GM19193 (cell line): ENCODE measurements around the gene NELL1.

Experiments used
- POLR2A ChIP-seq: IDR thresholded peaks from 4 replicates; pipeline ENCODE4 v1.6.1; 2011; ENCODE audit not compliant: insufficient read depth, insufficient read length; ENCODE audit errors: extremely low read depth

NELL1 gene

DNA sequence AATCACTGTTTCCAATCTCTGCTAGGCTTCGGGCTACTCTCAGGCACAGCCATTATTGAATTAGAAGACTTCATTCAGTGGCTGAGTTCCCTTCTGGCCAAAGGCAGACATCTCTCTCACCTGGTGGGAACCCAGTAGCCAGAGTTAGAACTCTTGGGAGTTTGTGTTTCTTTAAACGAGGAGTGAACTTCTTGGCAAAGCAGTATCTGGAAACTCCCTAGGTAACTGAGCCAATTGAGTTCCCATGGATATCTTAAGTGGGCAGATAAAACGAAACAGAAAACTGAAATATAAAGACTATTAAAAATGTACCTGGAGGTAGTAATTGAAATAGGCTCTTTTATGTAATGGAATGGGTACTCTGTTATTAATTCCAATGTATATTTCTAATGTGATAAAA lies 125.6 kb downstream of the NELL1 start:
- TF ChIP-seq POLR2A = no peak

DNA sequence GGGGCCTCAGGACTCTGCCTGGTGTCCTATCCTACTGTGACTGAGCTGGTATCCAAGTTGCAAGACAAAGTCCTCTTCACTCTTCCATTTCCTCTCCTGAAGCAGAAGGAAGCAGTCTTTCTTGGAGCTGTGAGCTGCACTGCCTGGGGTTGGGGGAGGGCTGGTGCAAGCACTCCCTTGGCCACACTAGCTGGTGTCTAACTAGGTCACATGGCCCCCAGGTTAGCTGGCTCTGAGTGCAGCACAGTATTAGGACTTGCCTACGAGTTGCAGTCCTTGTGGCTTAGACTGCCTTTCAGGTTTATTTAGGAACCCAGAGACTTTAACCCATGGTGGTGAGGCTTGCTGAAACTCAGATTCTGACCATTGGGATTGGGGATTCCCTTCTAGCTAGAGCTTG lies 138.9 kb downstream of the NELL1 start:
- no peak for TF ChIP-seq POLR2A

DNA sequence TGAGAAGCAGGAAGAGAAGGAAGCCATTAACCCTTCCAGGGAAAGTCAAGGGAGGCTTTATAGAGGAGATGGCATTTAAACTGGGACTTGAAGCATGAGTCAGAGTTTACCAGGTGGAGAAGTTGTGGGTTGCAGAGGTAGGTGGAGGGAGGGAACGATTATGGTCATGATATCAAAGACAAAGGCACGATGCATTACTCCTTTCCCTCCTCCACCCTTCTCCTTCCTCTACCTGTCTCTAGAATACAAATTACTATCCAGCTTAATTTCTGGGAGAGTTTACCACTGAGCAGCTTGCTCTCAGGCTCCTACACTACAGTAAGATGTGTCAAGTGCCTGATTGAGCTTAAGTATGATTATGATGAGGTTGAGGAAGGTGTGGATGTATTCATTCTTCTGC lies 151.7 kb downstream of the NELL1 start:
- no peak for TF ChIP-seq POLR2A

DNA sequence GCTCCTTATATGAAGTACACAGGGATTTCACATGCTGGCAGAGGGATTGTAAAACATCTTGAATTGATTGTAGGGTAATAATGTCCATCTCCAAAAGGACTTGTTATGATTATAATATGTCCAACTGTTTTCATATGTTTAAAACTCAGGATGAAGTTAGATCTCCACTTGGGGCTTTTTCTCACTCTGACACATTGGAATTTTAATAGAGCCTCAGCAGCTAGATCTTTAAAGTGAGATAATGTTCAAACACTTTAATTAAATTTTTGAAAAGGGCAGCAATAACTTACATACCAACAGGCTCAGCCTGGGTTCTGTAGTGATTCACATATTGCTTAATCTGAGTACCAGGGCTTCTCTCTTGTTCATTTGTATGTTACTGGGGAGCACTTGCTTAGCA lies 152.1 kb downstream of the NELL1 start:
- TF ChIP-seq POLR2A = no peak

- TF ChIP-seq POLR2A = no peak
Observed at GRCh38 chr11:20824773-20825172, 155.4 kb downstream of the NELL1 start.

- TF ChIP-seq POLR2A = no peak
Observed at GRCh38 chr11:20835561-20835960, 166.2 kb downstream of the NELL1 start.

GRCh38 chr11:20839231-20839630 lies 169.8 kb downstream of the NELL1 start:
- no peak for TF ChIP-seq POLR2A

- TF ChIP-seq POLR2A = no peak
Observed at GRCh38 chr11:20840341-20840740, 171.0 kb downstream of the NELL1 start.

DNA sequence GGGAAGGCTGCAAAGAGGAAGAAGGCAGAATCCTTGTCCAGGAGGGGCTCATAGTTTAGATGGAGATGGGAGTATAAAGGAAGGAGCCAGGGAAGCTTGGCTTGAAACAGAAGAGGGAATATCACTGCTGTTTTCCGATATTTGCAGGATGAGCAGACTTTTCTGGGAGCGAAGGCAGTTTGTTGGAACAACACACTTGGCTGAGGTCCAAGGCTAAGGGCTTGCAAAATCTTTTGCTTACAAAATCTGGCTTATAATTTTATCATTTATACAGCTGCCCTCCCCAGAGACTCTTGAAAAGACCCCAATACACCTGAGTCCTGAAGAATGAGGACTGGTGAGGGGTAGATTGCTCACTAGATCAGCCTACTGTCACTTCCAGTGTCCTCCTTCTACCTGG lies 174.8 kb downstream of the NELL1 start:
- TF ChIP-seq POLR2A = no peak

- no peak for TF ChIP-seq POLR2A
Observed at GRCh38 chr11:20844630-20845029, 175.2 kb downstream of the NELL1 start.

- no peak for TF ChIP-seq POLR2A
Observed at GRCh38 chr11:20854215-20854955, 185.0 kb downstream of the NELL1 start.

- TF ChIP-seq POLR2A = no peak
Observed at GRCh38 chr11:20861322-20861721, 191.9 kb downstream of the NELL1 start.

- TF ChIP-seq POLR2A = no peak
Observed at GRCh38 chr11:20864628-20865027, 195.2 kb downstream of the NELL1 start.

GRCh38 chr11:20865161-20865560 lies 195.8 kb downstream of the NELL1 start:
- TF ChIP-seq POLR2A = no peak

GRCh38 chr11:20869123-20869522 lies 199.7 kb downstream of the NELL1 start:
- no peak for TF ChIP-seq POLR2A

GRCh38 chr11:20873054-20873453 lies 203.7 kb downstream of the NELL1 start:
- no peak for TF ChIP-seq POLR2A

GRCh38 chr11:20874358-20874757 lies 205.0 kb downstream of the NELL1 start:
- no peak for TF ChIP-seq POLR2A

DNA sequence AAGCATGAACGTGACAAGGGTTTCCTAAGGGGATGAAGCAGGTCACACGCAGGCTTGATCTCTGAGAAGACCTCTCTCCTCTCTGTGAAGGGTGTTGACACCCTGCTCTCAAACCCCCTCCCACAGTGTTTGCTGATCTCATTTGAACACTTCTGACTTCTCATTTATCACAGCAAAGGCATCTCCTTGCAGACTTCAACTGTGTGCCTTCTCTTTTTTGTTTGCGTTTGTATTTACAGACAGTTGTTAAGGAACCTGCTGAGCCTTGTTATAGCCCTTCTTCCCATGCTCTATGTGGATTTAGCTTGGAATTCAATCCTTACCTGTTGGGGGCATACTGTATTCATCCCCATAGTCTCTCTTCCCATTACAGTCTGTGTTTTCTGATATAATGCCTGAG lies 206.5 kb downstream of the NELL1 start:
- no peak for TF ChIP-seq POLR2A

GRCh38 chr11:20876738-20877137 lies 207.4 kb downstream of the NELL1 start:
- TF ChIP-seq POLR2A = no peak
